HG02938 (cell line): ENCODE measurements around the gene PTPRN.
A peak's percentile ranks its signal among the peaks of the same experiment; 100 is the strongest.

ENCODE experiments used
- ATAC-seq: cut with Tn5 transposase; IDR thresholded peaks from one replicate; pipeline ENCODE4 v1.9.1; 2021; ENCODE audit warnings: mild to moderate bottlenecking, moderate library complexity; ENCODE audit not compliant: unreplicated experiment

PTPRN gene

DNA sequence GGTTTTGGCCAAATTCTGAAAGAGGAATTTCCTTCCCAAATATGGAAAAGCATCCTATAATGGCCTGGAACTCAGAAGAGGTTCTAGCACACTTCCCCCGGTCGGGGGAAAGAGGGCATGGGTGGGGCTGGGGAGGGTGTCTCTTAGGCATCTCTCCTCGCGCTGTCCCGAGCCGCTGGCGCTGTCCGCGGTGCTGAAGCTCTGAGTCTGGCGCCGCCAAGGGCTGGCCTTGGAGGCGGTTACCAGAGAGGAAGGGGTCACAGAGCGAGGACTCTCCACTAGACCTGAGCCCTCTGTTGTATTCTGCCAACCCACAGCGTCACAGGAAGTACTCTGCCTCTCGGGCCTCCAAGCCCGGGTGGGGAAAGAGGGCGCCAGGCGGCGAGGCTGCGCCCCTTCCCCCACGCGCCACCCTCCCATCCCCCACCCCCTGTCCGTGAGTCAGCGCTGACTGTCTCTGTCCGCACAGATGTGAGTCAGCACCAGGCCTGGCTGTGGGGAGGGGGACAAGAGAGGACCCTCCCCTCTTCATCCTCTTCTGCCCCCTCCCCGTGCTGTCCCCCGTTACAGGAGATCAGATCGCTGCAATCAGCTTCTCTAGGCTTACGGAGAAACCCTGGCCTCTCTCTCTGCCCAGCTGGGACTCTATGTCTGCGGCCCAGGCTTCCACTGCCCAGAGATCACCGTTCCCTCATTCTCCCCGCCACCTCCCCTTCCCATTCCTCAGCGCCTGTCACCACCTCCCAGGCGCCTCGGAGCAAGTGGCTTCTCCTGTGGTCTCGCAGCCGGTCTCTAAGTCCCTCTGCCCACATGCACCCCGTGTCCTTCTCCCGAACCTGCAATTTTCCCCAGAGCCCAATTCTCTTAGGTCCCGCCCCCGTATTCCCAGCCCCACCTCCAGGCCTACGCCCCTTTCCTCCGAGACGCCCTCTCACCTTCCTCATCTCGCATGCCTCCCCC, 779 bp downstream of the PTPRN start:
- ATAC-seq, result no peak

DNA sequence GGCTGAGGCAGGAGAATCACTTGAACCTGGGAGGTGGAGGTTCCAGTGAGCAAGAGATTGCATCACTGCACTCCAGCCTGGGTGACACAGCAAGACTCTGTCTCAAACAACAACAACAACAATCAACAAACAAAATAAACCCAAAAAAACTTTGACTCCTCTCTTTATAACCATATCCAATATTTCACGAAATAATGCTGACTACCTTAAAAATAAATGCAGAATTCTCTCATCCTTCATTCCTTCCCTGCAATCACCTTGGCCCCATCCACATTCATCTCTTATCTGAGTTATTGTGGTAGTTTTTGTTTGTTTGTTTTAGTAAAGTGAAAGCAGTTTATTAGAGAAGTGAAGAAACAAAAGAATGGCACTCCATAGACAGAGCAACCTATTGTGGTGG, 3.2 kb downstream of the PTPRN start:
- ATAC-seq, result no peak

DNA sequence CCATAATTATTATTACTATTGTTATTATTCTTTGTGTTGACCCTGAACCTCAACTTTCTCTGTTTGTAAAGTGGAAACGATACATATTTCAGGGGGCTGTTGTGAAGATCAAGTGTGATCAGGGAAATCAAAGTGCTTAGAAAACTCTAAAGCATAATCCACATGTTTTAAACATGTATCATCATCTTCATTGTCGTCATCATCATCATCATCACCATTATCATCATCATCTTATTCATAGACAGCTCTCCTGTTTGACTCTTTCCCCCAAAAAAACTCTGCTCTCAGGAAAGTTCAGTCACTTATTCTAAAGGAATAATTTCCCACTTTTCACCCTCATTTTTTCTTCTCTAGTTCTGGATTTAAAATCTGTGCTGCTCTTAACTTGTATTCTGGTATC, 5.0 kb downstream of the PTPRN start:
- no peak for ATAC-seq

DNA sequence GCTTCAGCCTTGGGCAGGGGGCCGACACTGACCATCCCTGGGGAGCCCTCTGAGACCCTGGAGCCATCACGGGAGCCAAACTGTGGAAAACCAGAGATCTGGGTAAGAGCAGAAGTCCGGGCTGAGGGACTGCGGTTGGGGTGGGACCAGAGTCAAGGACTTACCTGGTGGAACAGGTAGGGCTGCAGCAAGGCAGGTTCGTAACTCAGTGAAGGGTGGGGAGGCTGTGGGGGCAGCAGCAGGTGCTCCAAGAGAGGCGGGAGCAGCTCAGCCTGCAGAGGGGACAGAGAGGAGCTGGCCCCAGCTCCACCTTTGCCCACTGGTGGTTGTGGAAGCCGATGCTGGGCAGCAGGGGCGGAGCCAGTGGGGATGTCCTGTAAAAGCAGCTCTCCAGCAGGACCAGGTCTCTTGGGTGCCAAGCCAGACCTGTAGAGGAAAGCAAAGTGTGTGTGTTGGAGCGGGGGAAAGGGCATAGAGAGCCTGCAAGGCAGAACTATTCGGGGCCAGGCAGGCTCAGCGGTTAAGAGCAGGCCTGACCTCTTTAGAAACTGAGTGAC, 6.7 kb downstream of the PTPRN start:
- no peak for ATAC-seq

DNA sequence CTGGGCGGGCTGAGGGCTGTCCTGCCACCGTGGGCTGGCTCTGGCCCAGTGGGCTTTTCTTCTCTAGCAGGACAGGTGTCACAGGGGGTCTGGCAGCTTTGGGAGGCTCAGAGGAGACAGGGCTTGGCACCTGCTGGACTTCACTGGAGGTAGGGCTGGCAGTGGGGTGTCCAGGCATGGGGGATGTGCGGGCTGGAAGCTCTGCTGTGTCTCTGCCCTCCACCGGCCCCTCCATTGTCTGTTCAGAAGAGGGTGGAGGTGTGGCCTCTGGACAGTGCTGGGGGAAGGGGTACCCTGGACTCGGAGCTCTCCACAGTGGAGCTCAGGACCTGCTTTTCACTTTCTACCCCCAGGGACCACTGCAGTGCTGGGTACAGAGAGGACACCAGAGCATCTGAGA, 9.2 kb downstream of the PTPRN start:
- ATAC-seq, result no peak

DNA sequence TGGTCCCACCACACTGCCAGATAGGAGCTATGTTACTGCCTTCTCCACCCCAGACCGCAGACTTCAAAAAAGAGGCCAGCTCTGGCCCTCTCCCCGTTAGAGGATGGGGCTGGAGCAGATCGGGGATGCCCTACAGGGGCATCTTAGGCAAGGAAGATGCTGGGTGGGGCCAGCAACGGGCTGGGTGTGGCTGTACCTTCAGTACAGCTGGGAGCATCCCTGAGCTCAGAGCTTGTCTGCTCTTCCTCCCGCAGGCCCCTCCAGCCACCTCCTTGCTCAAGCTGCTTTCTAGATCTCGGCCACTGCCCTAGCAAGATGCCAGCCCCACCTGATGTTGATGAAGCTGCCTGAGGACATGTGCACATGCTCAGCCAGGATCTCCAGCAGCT, 9.8 kb downstream of the PTPRN start:
- ATAC-seq, result no peak

DNA sequence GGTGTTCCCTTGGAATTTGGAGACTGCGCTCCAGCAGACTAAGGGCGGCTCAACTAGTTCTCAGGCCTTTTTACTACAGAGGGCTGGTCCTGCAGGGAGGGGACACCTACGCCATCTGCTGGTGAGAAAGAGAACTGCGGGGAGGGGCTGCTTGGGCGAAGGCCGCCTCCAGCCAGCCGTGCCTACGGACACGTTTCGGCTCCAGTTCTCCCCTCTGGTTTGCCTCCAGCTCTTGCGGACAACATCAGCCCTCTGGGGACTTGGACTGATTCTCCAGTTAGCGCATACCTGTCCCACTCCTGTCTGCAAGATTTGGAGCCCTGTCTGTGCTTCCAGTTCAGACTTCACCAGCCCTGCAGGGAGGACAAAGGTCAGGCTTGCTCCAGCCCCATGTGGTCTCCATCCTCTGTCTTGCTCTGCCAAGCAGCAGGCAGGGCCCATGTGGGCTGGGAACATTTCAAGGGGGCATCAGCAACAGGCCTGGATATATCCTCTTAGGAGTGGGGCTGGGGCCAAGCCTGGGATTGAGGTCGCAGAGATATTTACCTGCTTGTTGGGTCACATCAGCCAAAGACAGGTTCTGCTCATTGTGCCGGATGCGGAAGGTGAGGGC, 10.3 kb downstream of the PTPRN start:
- ATAC-seq, result peak; percentile 40

DNA sequence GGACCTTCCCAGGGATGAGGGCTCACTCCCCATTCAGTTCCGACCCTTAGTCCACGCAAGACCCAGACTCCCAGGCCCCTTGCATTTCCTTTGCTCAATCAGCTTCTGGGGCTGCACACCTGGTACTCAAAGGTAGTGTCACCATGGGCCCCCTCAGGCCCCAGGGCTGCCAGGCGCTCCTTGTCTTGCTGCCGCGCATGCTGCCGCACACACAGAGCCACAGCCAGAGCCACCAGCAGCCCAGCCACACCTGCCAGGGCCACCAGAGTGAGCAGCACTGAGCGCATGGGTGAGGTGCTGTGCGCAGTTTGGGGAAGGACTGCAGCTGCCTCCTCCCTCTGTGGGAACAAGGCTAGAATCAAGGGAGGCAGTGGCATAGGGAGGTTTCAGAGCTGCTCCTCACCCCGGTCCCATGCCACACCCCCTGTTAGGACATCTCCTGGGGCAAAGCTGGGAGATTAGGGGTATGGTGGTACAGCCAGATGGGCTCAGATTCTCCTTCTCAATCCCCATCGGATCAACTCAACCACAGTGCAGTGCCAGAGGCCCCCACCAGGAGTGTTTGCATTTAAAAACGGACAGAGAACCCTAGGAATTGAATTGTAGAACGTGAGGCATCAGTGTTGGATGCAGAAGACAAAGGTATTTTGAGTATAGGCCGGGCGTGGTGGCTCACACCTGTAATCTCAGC, 11.3 kb downstream of the PTPRN start:
- no peak for ATAC-seq

DNA sequence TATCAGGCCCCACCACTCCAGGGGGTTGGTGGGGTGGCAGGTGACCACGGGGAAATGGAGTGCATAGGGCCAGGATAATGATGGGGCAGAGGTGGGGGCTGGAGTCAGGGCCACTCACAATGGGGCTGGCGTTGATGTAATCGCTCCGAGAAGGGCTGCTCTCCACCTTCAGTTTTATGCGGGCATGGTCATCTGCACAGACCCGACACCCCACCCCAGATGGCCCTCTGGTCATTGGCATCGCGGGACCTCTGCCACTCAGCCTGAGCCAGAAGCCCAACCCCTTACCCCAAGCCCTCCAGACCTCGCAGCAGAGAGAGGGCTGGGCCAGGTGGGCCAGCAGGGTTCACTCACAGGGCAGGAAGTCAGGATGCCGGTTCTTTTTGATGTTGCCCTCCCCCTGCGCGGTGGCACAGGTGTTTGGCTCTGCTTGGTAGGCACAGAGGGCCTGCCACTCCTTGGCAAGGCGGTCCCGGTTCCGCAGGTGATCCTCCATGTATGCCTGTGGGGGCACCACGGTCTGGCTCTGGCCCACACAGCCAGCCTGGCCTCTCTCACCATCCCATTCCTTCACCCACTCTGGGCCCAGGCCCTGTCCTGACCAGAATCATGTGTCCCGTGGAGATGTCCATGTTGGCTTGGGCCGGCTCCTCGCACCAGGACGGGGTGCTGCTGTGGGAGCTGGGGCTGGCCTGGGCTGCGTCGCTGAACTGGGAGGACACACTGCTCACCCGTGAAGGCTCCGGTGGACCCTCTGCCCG, 12.4 kb downstream of the PTPRN start:
- no peak for ATAC-seq

DNA sequence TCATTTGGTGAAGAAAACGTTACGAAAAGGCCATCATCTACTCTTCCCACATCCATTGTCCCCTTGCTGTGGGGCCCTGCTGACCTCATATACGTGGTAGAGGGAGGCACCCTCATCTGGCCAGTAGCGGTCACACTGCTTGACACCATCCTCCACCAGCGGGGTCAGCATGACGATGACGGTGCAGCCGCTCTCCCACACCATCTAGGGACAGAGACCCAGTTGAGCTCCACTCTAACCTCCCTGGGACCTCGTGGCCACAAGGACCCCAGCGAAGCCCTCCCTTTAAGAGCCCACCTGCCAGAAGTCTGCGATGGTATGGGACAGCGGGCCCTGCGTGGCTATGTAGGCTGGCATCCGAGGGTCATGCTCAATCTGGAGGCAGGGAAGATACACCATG, 13.1 kb downstream of the PTPRN start:
- no peak for ATAC-seq

DNA sequence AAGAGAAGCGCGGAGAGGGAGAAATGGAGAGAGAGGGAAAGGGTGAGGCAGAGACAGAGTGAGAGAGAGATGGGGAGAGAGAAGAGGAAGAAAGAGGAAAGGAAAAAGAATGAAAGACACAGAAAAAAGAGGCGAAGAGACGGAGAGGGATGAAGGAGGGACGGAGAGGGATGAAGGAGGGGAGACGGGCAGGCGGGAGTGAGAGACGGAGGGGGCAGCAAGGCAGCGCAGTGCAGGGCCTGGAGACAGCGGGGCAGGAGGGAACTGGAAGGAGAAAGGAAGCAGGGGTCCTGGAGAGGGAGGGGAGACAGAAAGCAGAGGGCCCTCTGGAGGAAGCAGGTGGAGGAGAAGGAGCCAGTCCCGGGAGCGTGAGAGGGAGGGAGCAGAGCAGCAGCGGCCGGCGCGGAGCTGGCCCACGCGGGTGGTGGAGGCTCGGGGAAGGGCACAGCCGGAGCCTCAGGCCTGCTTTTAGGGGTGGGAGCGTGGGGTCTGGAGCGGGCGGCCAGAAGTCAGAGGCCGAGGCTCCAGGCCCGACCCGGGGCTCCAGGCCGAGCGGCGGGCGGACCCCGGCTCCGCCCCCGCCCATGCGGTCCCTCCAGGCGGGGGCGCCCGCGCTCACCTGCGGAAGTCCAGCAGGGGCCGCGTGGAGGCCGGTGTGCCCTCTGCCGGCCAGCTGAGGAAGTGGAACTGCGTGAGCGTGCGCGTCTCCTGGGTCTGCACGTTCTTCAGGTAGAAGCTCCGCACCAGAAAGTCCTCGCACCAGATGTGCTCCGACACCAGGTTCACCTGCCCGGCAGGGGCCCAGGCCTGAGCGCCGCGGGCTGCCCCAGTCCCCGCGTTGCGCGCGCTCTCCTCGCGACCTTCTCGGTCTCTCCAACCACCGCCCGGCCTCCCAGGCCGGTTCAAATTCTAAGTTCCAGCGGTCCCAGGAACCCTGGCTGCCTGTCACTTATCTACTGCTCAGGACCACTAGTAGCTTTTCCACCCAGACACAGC, 14.5 kb downstream of the PTPRN start:
- peak; percentile 81 for ATAC-seq

DNA sequence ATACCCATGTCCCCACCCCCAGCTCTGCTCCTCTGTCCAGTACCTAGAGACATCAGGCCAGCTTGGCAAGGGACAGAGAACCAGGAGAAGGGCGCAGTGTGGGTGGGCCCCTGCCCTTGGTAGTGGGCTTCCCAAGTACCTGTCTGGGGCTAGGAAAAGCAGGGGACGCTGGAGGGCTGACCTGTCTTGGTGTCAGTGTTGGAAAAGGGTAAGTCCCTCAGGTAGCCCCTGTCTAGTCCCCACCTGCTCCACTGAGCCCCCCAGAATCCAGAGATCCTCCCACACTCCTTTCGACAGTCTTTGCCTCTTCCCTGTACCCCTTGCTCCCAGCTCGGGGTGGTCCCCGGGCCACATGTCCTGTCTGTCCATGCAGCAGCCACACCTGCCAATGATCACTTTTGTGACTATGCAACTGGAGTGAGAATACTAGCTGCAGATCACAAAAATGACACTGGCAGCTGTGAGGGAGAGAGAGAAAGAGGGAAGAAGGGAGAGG, 15.4 kb downstream of the PTPRN start:
- ATAC-seq, result no peak

DNA sequence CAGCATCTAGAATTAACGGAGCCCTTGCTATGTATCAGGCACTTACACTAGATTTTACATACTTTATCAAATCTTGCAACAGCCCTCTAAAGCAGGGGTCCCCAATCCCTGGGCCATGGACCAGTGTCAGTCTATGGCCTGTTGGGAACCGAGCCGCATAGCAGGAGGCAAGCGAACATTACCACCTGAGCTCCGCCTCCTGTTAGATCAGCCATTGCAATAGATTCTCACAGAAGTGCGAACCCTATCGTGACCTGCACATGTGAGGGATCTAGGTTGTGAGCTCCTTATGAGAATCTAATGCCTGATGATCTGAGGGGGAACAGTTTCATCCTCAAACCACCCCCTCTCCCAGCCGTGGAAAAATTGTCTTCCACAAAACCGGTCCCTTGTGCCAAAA, 16.6 kb downstream of the PTPRN start:
- no peak for ATAC-seq

DNA sequence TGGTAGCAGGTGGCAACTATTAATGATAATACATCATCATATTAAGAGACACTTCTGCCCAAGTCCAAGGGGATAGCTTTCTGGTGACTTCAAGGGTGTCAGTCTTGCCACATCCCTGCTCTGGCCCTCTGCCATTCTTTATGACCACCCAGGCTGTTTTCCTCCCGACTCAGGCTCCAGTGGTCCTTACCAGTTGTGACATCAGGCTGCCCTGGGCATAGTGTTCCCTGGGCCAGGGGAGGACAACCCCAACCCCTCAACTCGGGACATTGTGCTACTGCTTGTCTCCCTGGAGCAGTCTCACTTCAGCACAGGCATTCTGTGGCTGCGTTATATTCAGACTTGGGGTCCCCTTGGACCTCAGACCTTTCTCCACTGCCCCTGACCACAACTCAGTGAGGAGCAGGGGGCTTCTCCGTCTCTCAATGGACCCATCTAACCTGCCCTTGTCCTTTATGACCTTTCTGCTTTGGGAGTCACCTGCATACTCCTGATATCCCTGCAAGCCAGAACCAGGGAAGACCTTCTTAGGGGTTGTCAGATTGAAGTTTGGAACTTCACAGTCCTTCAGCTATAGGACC, 17.2 kb downstream of the PTPRN start:
- ATAC-seq, result no peak

DNA sequence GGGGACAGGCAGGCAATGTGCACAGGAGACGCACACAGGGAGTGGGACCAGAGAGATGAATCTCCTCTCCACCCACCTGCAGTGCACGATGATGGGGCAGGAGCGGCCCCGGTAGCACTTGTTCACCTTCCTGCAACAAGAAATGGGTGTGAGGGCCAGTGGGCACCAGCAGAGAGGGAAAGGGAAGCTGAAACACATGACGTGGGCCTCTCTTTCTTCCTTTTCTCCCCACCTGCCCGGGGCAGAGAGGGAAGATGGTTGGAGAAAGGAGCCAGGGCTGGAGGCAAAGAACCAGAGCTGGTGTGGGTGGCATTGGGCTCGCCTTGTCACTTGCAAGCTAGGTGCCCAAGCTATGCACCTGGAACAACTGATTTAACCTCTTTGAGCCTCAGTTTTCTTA, 17.8 kb downstream of the PTPRN start:
- ATAC-seq, result no peak

DNA sequence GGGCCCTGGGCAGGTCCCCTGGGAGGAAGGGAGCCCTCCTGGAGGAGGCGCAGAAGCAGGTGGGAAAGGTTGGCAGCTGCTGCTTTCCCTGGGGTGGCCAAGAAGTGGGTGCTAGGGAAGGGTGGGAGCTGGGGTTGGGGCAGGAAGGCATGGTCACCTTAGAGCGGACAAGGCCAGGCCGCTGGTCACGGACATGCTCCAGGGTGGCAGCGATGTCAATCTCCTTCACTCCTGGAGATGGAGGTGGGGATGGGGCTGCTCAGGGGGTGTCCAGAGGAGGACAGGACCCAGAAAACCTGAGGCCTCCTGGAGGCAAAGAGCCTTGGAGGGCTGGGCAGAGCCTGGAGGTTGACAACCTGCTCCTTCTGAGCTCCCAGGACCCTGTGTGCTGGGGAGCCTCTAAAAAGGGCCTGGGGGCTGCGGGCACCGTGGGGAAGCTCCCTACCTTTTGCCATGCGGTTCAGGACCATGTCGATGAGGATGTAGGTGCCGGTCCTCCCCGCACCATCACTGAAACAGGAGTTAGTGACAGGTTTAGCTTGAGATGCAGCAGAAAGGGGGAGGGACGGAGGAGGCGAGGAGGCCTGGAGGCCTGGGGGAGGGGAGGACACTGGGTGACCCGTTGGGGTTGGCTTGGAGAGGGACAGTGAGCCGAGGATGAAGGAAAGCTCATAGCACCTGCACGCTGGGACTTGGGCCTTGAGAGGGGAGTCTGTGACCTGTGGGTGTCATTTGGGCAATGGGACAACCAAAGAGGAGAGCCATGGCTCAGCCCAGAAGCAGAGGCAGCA, 18.6 kb downstream of the PTPRN start:
- ATAC-seq, result no peak

DNA sequence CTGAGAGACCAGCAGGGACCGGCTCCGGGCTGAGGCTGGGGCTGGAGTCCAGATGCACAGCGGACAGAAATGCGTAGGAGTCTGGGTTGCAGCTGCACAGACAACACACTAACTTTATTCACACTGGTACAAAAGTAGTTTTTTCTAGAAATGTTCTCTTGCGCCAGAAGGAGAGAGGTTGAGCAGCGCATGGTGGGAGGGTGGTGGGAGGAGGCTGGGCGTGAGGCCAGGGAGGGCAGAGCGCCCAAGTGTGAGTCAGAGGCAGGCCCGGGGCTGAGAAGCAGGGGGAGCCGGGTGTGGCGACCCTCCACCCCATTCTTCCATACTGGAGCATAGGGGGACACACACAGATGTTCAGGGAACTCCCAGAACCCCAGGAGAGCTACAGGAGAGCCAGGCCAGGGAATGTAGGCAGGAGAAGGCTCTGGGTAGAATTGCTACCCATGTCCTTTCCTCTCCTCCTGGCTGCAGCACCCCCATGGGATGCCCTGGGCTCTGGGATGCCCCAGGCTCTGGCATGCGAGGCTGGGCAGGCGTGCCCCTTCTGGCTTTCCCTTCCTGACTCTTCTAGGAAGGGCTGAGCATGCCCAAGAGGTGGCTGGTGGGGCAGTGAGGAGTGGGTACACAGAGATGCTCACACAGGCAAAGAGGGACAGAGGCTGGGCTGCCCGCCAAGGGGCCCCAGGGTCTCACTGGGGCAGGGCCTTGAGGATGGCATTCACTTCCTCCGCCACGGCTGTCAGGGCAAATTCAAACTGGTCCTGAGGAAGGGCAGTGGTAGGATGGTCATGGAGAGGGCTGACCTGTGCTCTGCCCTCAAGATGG, 19.5 kb downstream of the PTPRN start:
- ATAC-seq, result no peak

DNA sequence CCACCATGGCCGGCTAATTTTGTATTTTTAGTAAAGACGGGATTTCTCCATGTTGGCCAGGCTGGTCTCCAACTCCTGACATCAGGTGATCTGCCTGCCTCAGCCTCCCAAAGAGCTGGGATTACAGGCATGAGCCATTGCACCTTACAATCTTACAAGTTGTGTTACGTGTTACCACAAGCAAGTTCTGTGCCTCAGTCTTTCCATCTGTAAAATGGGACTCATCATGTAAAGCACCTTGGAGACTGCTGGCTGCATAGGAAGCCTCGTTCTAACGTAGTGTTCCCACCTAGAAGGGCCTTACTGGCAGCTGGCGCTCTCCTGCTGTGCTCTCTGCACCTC, 20.0 kb downstream of the PTPRN start:
- ATAC-seq, result no peak
